ENCODE measurements around the gene SPP1. TPM values are rescaled to one million over a fixed set of nuclear protein-coding genes. Genes with fewer than 3 reads are reported as not detected.

SPP1 gene
- polyA plus RNA-seq, 1 of the 3 experiments (the other 2 are of a cell fraction): 0.82 TPM

DNA sequence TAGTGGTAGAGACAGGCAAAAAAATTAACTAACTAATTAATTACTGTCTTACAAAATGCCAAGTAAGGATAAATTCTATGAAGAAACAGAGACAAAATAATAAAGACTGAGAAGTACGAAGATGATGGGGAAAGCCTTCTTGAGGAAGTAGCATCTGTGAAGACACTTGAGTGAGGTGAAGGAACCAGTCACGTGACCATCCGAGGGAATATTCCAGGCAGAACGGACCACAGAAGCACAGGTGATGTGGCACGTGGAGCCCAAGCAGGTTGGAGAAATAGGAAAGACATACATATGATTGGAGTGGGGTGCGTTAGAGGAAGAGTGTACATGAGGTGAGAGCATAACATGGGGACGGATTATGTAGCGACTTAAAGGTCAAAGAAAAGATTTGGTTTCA is 30.5 kb upstream of the SPP1 start:
- Histone ChIP-seq H3F3A (replicated peaks; ENCODE audit: insufficient read depth) (no peaks in the 10 kb centered on the region), H3K4me1 (ENCODE audit: control insufficient read depth in 1 of 2, insufficient read depth in 2 of 2, low read depth in 1 of 2, low read length in 1 of 2) (no peaks in the 10 kb centered on the region), H4K20me1 (ENCODE audit: insufficient read depth) (no peaks in the 10 kb centered on the region), H2AFZ (ENCODE audit: low read depth) (no peak overlapping the region), H3K4me2 (no peak overlapping the region), H3K79me2 (ENCODE audit: insufficient read depth) (no peaks in the 10 kb centered on the region), H3K9me3 (no peaks in the 10 kb centered on the region), H3K36me3 (replicated peaks in 1 of 2; ENCODE audit: control insufficient read depth in 1 of 2, insufficient read depth in 2 of 2, low read length in 1 of 2) (no peaks in the 10 kb centered on the region), H3K9me2 (no peaks in the 10 kb centered on the region), H3K27ac (ENCODE audit: low read depth in 2 of 2, low read length in 1 of 2) (no peak overlapping the region), H3K4me3 (ENCODE audit: low read depth in 2 of 2, low read length in 1 of 2) (no peak overlapping the region), H3K9ac (no peak overlapping the region), H3K27me3 (ENCODE audit: insufficient read depth) (no peaks in the 10 kb centered on the region)
- ChIA-PET CTCF (interaction anchor here (0.9 kb wide), 1 partner anchor 95 kb away, joined by 5 read pairs; no protein-coding TSS in a partner anchor), POLR2A (no interaction called here)
- TF ChIP-seq, protein P1, sequence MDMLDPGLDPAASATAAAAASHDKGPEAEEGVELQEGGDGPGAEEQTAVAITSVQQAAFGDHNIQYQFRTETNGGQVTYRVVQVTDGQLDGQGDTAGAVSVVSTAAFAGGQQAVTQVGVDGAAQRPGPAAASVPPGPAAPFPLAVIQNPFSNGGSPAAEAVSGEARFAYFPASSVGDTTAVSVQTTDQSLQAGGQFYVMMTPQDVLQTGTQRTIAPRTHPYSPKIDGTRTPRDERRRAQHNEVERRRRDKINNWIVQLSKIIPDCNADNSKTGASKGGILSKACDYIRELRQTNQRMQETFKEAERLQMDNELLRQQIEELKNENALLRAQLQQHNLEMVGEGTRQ (IDR thresholded peaks at IDR 0.05; ENCODE audit: borderline replicate concordance, low read depth, low read length): no peak
- TF ChIP-seq, protein P2, sequence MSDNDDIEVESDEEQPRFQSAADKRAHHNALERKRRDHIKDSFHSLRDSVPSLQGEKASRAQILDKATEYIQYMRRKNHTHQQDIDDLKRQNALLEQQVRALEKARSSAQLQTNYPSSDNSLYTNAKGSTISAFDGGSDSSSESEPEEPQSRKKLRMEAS (IDR thresholded peaks at IDR 0.05; ENCODE audit: low read depth): no peak
- TF ChIP-seq EP300 (IDR thresholded peaks at IDR 0.05; ENCODE audit: borderline replicate concordance in 1 of 2, low read depth in 1 of 2, low read length in 1 of 2) (no peak), FOXJ3 (CRISPR knock-in tag; IDR thresholded peaks at IDR 0.05) (no peak), TCF12 (IDR thresholded peaks at IDR 0.05) (no peak), SMC3 (IDR thresholded peaks at IDR 0.05; ENCODE audit: low read depth, low read length) (no peak), SIN3A (IDR thresholded peaks at IDR 0.05; ENCODE audit: borderline replicate concordance, low read depth, low read length) (no peak), EZH2phosphoT487 (IDR thresholded peaks at IDR 0.05; ENCODE audit: borderline replicate concordance, low read depth) (no peak), YY1 (IDR thresholded peaks at IDR 0.05; ENCODE audit: low read depth) (no peak), MEF2A (IDR thresholded peaks at IDR 0.05; ENCODE audit: borderline replicate concordance, low read depth) (no peak), MXI1 (IDR thresholded peaks at IDR 0.05; ENCODE audit: low read depth, low read length) (no peak), TAF1 (IDR thresholded peaks at IDR 0.05; ENCODE audit: borderline replicate concordance, low read depth, low read length) (no peak), ELF1 (IDR thresholded peaks at IDR 0.05) (no peak), POLR2AphosphoS5 (IDR thresholded peaks at IDR 0.05; ENCODE audit: low read depth, low read length) (no peak), NRF1 (IDR thresholded peaks at IDR 0.05; ENCODE audit: low read depth, low read length) (no peak)
- TF ChIP-seq, protein P3, sequence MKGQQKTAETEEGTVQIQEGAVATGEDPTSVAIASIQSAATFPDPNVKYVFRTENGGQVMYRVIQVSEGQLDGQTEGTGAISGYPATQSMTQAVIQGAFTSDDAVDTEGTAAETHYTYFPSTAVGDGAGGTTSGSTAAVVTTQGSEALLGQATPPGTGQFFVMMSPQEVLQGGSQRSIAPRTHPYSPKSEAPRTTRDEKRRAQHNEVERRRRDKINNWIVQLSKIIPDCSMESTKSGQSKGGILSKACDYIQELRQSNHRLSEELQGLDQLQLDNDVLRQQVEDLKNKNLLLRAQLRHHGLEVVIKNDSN (IDR thresholded peaks at IDR 0.05; ENCODE audit: borderline replicate concordance, low read depth): no peak
- 66% methylated on average over 8 of the region's 8 CpGs for WGBS (ENCODE audit: low lambda C conversion rate)
- DNase-seq: no peak

DNA sequence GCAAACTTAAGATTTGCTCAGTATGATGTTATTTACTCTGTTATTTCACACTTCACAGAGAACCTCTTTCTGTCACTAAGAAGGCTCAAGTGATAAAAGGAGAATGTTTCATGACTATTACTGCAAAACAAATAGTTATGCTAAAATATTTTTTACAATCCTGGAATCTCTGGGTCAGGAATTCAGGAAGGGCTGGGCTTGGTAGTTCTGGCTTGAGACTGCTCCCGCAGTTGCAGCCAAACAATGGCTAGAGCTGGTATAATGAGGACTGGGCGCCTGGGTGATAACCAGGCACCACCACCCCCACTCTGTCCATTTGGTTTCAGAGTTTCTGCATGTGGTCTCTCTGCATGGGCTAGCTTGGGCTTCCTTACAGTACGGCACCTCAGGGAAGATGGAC is 28.7 kb upstream of the SPP1 start:
- H3K9me3 ChIP-seq: no peaks in the 10 kb centered on the region
- WGBS (ENCODE audit: low lambda C conversion rate): 69% methylated on average over 3 of the region's 3 CpGs
- no peaks in the 10 kb centered on the region for H3K79me2 ChIP-seq (ENCODE audit: insufficient read depth)
- CTCF ChIA-PET: no interaction called here
- H3K9ac ChIP-seq: no peak overlapping the region
- H3K4me2 ChIP-seq: no peak overlapping the region
- H3K27me3 ChIP-seq (ENCODE audit: insufficient read depth): no peaks in the 10 kb centered on the region
- no peaks in the 10 kb centered on the region for H3K36me3 ChIP-seq (replicated peaks in 1 of 2; ENCODE audit: control insufficient read depth in 1 of 2, insufficient read depth in 2 of 2, low read length in 1 of 2)
- TF ChIP-seq, protein P4, sequence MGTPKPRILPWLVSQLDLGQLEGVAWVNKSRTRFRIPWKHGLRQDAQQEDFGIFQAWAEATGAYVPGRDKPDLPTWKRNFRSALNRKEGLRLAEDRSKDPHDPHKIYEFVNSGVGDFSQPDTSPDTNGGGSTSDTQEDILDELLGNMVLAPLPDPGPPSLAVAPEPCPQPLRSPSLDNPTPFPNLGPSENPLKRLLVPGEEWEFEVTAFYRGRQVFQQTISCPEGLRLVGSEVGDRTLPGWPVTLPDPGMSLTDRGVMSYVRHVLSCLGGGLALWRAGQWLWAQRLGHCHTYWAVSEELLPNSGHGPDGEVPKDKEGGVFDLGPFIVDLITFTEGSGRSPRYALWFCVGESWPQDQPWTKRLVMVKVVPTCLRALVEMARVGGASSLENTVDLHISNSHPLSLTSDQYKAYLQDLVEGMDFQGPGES (IDR thresholded peaks at IDR 0.05; ENCODE audit: low read depth, low read length): no peak
- TF ChIP-seq FOXJ3 (CRISPR knock-in tag; IDR thresholded peaks at IDR 0.05) (no peak), SIN3A (IDR thresholded peaks at IDR 0.05; ENCODE audit: borderline replicate concordance, low read depth, low read length) (no peak), CHD2 (IDR thresholded peaks at IDR 0.05; ENCODE audit: low read length, partially characterized antibody) (no peak), FOSL2 (IDR thresholded peaks at IDR 0.05; ENCODE audit: borderline replicate concordance, low read depth) (no peak), NFIC (IDR thresholded peaks at IDR 0.05; ENCODE audit: borderline replicate concordance) (no peak), EP300 (IDR thresholded peaks at IDR 0.05; ENCODE audit: borderline replicate concordance in 1 of 2, low read depth in 1 of 2, low read length in 1 of 2) (no peak), FOXM1 (IDR thresholded peaks at IDR 0.05; ENCODE audit: low read depth) (no peak)
- H3K4me1 ChIP-seq (ENCODE audit: control insufficient read depth in 1 of 2, insufficient read depth in 2 of 2, low read depth in 1 of 2, low read length in 1 of 2): no peaks in the 10 kb centered on the region
- POLR2A ChIA-PET: no interaction called here
- no peak overlapping the region for H2AFZ ChIP-seq (ENCODE audit: low read depth)
- no peaks in the 10 kb centered on the region for H3F3A ChIP-seq (replicated peaks; ENCODE audit: insufficient read depth)
- no peaks in the 10 kb centered on the region for H4K20me1 ChIP-seq (ENCODE audit: insufficient read depth)
- DNase-seq: no peak
- H3K9me2 ChIP-seq: no peaks in the 10 kb centered on the region
- no peak overlapping the region for H3K27ac ChIP-seq (ENCODE audit: low read depth in 2 of 2, low read length in 1 of 2)
- H3K4me3 ChIP-seq (ENCODE audit: low read depth in 2 of 2, low read length in 1 of 2): no peak overlapping the region

All from SK-N-SH (cell line).